Natural killer cell (primary cell): Measurements from ENCODE around the gene ZBED3. TPM values are rescaled to one million over a fixed set of nuclear protein-coding genes. Genes with fewer than 3 reads are reported as not detected.

Experiments
- ATAC-seq, 3 donors: fragments of 150-1000 bp in 2 of 3; fragments of 200-7000 bp in 1 of 3; cut with Tn5 transposase; 1 replicate in 1 of 3; 2 replicates in 2 of 3; pipeline ENCODE4 v1.10.0; 2021; ENCODE audit warnings: mild to moderate bottlenecking in 2 of 3, moderate library complexity in 2 of 3
- DNase-seq, 2 donors: peaks; one replicate each; pipeline versions ENCODE4 v3.0.0 to v3.0.0-alpha.2; 2013 to 2021; ENCODE audit warnings: mixed read lengths in 1 of 2
- H3K27ac ChIP-seq: one replicate; pipeline ENCODE4 v1.5.1; 2013; ENCODE audit warnings: mild to moderate bottlenecking, low read length
- H3K27me3 ChIP-seq: one replicate; pipeline ENCODE4 v1.6.1; 2013; ENCODE audit warnings: low read length; ENCODE audit not compliant: control insufficient read depth, insufficient read depth
- H3K36me3 ChIP-seq: one replicate; pipeline ENCODE4 v1.6.1; 2013; ENCODE audit warnings: low read length; ENCODE audit not compliant: control insufficient read depth, insufficient read depth
- H3K4me1 ChIP-seq: one replicate; pipeline ENCODE4 v1.6.1; 2013; ENCODE audit warnings: low read length; ENCODE audit not compliant: control insufficient read depth, insufficient read depth
- H3K4me3 ChIP-seq: one replicate; pipeline ENCODE4 v1.5.1; 2013; ENCODE audit warnings: low read length
- H3K9me3 ChIP-seq: one replicate; pipeline ENCODE4 v1.6.1; 2013; ENCODE audit warnings: low read length; ENCODE audit not compliant: control insufficient read depth, insufficient read depth
- H3K27ac Mint-ChIP-seq, 2 donors: one replicate each; pipeline ENCODE4 v1.8.0; 2022; ENCODE audit warnings: mild to moderate bottlenecking in 2 of 2, mixed read lengths in 2 of 2, moderate library complexity in 1 of 2
- H3K27me3 Mint-ChIP-seq, 2 donors: one replicate each; pipeline ENCODE4 v1.8.0; 2022; ENCODE audit warnings: low read depth in 2 of 2, mixed read lengths in 2 of 2
- H3K36me3 Mint-ChIP-seq: one replicate; pipeline ENCODE4 v1.8.0; 2022; ENCODE audit warnings: mixed read lengths
- H3K4me1 Mint-ChIP-seq, 2 donors: one replicate each; pipeline ENCODE4 v1.8.0; 2022; ENCODE audit warnings: mixed read lengths in 2 of 2
- H3K4me3 Mint-ChIP-seq: one replicate; pipeline ENCODE4 v1.8.0; 2022; ENCODE audit warnings: mild to moderate bottlenecking, moderate library complexity, mixed read lengths
- H3K9me3 Mint-ChIP-seq, 2 donors: one replicate each; pipeline ENCODE4 v1.8.0; 2022; ENCODE audit warnings: mixed read lengths in 2 of 2
- WGBS: methylation state at CpG from one replicate; pipeline ENCODE4 v1.1.7; 2013; ENCODE audit warnings: missing lambda C conversion rate; ENCODE audit not compliant: insufficient coverage; 5-methylcytosine and 5-hydroxymethylcytosine counted together
- intact Hi-C: fragments of 100-400 bp; cut with micrococcal nuclease; formaldehyde crosslinking; loops from one replicate; pipeline ENCODE4 v1.14.2; 2022
- total RNA-seq, 4 donors: library from RNA; stranded (reverse); fragments of 120-200 nt in 1 of 4; gene quantifications; one replicate each; pipeline versions ENCODE4 v1.2.3 to v1.2.4, GENCODE V29; 2013 to 2022
- TF ChIP-seq, protein P1 (sequence below): fragments of 200-600 bp; IDR thresholded peaks from one replicate; pipeline ENCODE4 v1.8.0; 2022; ENCODE audit warnings: antibody characterized with exemption

The ZBED3 gene
- total RNA-seq, 3 donors from 2014 or later (not counting 1 experiment from before 2014, with no cell fraction given), result 2.6 to 4.0 (median 3.2) TPM

- DNase-seq (no peak), ATAC-seq (no peak)
- Mint-ChIP-seq H3K27ac (peak overlapping the region in 1 of 2 donors; percentile 8), H3K36me3 (peaks cover 10% of the 10 kb centered on the region), H3K4me1 (peaks cover 12 to 13% of the 10 kb centered on the region in 2 donors), H3K4me3 (no peak overlapping the region), H3K27me3 (no peaks in the 10 kb centered on the region), H3K9me3 (no peaks in the 10 kb centered on the region)
- no peak overlapping the region for H3K4me3 ChIP-seq
- TF ChIP-seq, protein P1, sequence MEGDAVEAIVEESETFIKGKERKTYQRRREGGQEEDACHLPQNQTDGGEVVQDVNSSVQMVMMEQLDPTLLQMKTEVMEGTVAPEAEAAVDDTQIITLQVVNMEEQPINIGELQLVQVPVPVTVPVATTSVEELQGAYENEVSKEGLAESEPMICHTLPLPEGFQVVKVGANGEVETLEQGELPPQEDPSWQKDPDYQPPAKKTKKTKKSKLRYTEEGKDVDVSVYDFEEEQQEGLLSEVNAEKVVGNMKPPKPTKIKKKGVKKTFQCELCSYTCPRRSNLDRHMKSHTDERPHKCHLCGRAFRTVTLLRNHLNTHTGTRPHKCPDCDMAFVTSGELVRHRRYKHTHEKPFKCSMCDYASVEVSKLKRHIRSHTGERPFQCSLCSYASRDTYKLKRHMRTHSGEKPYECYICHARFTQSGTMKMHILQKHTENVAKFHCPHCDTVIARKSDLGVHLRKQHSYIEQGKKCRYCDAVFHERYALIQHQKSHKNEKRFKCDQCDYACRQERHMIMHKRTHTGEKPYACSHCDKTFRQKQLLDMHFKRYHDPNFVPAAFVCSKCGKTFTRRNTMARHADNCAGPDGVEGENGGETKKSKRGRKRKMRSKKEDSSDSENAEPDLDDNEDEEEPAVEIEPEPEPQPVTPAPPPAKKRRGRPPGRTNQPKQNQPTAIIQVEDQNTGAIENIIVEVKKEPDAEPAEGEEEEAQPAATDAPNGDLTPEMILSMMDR, result no peak
- intact Hi-C loops, result no loop called here
- H3K27me3 ChIP-seq, result no peaks in the 10 kb centered on the region
- H3K4me1 ChIP-seq, result no peaks in the 10 kb centered on the region
- H3K36me3 ChIP-seq, result peaks cover 41% of the 10 kb centered on the region
- no peaks in the 10 kb centered on the region for H3K9me3 ChIP-seq
- 100% methylated on average over 1 of the region's 1 CpG for WGBS
- H3K27ac ChIP-seq, result no peak overlapping the region
Observed at GRCh38 chr5:77066823-77067442, 20.2 kb downstream of the ZBED3 start.

- Histone ChIP-seq H3K27ac (no peak overlapping the region), H3K27me3 (no peaks in the 10 kb centered on the region), H3K4me1 (no peaks in the 10 kb centered on the region), H3K9me3 (no peaks in the 10 kb centered on the region), H3K4me3 (no peak overlapping the region), H3K36me3 (peaks cover 48% of the 10 kb centered on the region)
- TF ChIP-seq, protein P1, result no peak
- ATAC-seq (no peak), DNase-seq (no peak)
- peaks cover 10% of the 10 kb centered on the region for H3K36me3 Mint-ChIP-seq
- intact Hi-C loops, result no loop called here
- WGBS, result 81% methylated on average over 1 of the region's 1 CpG
- H3K27me3 Mint-ChIP-seq, result no peaks in the 10 kb centered on the region
- peaks cover 12 to 13% of the 10 kb centered on the region in 2 donors for H3K4me1 Mint-ChIP-seq
- H3K27ac Mint-ChIP-seq, result no peak overlapping the region
- no peak overlapping the region for H3K4me3 Mint-ChIP-seq
- no peaks in the 10 kb centered on the region for H3K9me3 Mint-ChIP-seq
Observed at GRCh38 chr5:77066184-77066583, 20.9 kb downstream of the ZBED3 start.

DNA sequence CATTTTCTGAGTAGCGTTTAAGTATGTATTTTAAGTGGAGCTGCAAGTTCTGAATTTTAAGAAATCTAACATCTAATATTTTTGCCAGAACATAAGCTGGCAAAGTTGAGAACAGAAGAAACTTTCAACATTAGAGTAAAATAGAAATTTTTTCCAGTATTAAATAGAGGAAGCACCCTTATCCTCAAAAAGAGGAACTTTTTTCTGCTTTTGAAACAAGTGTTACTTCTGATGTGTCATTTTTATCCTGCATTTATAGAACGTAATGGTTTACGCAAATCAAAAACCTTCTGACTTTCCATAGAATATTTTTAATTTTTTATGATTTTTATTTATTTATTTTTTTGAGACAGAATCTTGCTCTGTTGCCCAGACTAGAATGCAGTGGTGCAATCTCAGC is 21.8 kb downstream of the ZBED3 start:
- intact Hi-C loops, result no loop called here
- Histone ChIP-seq H3K36me3 (peaks cover 56% of the 10 kb centered on the region), H3K27me3 (no peaks in the 10 kb centered on the region), H3K9me3 (no peaks in the 10 kb centered on the region), H3K4me1 (no peaks in the 10 kb centered on the region), H3K27ac (no peak overlapping the region), H3K4me3 (no peak overlapping the region)
- Mint-ChIP-seq H3K9me3 (no peaks in the 10 kb centered on the region), H3K4me3 (no peak overlapping the region), H3K27me3 (no peaks in the 10 kb centered on the region), H3K4me1 (peaks cover 12 to 13% of the 10 kb centered on the region in 2 donors), H3K27ac (no peak overlapping the region), H3K36me3 (peaks cover 10% of the 10 kb centered on the region)
- ATAC-seq (no peak), DNase-seq (no peak)
- WGBS, result 60% methylated on average over 1 of the region's 3 CpGs
- TF ChIP-seq, protein P1, result no peak

DNA sequence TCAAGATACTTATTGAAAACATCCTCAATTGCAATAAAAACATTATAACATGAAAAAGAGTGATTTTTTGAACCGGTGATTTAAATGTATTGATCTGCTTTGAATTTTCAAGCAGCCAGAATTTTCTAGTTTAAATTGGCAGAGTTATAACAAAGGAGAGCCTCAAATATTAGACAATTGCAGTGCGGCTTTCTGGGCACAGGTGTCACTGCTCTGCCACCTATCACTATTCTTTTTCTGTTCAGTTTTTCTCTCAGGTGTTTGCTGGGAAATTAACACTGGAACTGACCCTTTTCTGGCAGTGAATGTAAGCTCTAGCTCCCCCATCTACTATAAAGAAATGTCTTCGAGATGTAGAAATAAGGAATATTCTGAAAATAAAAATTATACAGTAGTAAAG is 23.0 kb downstream of the ZBED3 start:
- 94% methylated on average over 2 of the region's 3 CpGs for WGBS
- Histone ChIP-seq H3K4me1 (no peaks in the 10 kb centered on the region), H3K36me3 (peaks cover 68% of the 10 kb centered on the region), H3K27ac (no peak overlapping the region), H3K9me3 (no peaks in the 10 kb centered on the region), H3K4me3 (no peak overlapping the region), H3K27me3 (no peaks in the 10 kb centered on the region)
- Mint-ChIP-seq H3K27me3 (no peaks in the 10 kb centered on the region), H3K9me3 (no peaks in the 10 kb centered on the region), H3K36me3 (peaks cover 10% of the 10 kb centered on the region), H3K4me1 (peaks cover 12 to 13% of the 10 kb centered on the region in 2 donors), H3K27ac (no peak overlapping the region), H3K4me3 (no peak overlapping the region)
- TF ChIP-seq, protein P1, result no peak
- ATAC-seq (no peak), DNase-seq (no peak)
- intact Hi-C loops, result no loop called here
